Measurements from ENCODE around the gene JAKMIP1. TPM values are rescaled to one million over a fixed set of nuclear protein-coding genes. Genes with fewer than 3 reads are reported as not detected.

Gene JAKMIP1
- total RNA-seq, 1 donor from 2014 or later, result not detected

DNA sequence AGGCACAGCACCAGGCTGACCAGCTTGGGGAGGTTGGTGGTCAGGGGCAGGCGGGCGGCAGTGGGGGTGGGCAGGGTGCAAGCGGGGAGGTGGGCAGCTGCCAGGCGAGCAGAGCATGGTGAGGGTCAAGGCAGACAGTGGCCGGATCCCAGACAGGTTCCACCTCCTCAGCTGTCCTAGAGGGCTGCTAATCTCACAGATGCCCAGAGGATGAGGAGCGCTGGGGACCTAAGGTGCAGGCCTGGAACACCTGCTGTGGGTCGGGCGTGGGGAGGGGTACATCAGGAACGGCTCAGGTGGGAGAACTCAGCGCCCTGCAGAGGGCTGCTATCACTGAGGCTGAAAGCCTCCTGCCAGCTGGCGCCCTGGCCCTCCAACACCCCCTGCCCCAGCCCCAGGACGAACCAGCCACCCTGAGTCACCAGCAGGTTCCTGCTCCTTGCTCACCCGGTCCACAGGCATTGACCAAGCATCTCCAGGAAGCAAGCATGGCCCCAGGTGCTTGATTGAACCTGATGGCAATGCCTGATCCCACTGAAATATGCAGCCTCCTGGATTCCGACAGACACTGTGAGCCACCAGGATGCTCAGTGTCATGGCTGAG lies 153.7 kb downstream of the JAKMIP1 start:
- TF ChIP-seq, protein P1, sequence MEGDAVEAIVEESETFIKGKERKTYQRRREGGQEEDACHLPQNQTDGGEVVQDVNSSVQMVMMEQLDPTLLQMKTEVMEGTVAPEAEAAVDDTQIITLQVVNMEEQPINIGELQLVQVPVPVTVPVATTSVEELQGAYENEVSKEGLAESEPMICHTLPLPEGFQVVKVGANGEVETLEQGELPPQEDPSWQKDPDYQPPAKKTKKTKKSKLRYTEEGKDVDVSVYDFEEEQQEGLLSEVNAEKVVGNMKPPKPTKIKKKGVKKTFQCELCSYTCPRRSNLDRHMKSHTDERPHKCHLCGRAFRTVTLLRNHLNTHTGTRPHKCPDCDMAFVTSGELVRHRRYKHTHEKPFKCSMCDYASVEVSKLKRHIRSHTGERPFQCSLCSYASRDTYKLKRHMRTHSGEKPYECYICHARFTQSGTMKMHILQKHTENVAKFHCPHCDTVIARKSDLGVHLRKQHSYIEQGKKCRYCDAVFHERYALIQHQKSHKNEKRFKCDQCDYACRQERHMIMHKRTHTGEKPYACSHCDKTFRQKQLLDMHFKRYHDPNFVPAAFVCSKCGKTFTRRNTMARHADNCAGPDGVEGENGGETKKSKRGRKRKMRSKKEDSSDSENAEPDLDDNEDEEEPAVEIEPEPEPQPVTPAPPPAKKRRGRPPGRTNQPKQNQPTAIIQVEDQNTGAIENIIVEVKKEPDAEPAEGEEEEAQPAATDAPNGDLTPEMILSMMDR (conservative IDR thresholded peaks at IDR 0.05; ENCODE audit: low read depth, low read length), result no peak
- DNase-seq (ENCODE audit: low read depth), result no peak
- H3K4me3 ChIP-seq (ENCODE audit: low read depth, low read length), result no peak overlapping the region

DNA sequence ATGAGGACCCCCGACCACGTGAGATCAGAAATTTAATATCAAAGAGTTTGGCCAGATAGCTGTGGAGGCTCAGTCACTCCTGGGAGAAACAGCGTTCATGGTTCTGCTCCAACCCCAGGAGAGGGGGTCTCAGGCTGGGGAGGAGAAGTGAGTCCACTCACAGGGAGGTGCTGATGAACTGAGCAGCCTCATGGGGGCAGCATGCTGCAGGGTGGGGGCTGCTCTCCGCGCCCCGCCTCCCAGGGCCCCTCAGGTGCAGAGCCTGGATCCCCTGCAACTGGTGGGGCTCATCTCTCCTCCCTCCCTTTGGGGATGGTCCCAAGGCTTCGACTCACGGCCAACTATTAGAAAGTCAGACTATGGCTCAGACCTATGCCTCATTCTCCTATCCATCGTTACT lies 155.5 kb downstream of the JAKMIP1 start:
- H3K4me3 ChIP-seq (ENCODE audit: low read depth, low read length), result no peak overlapping the region
- DNase-seq (ENCODE audit: low read depth), result no peak
- TF ChIP-seq, protein P1 (conservative IDR thresholded peaks at IDR 0.05; ENCODE audit: low read depth, low read length), result no peak

GRCh38 chr4:6044276-6044675 lies 156.1 kb downstream of the JAKMIP1 start:
- TF ChIP-seq, protein P1 (conservative IDR thresholded peaks at IDR 0.05; ENCODE audit: low read depth, low read length), result no peak
- no peak for DNase-seq (ENCODE audit: low read depth)

DNA sequence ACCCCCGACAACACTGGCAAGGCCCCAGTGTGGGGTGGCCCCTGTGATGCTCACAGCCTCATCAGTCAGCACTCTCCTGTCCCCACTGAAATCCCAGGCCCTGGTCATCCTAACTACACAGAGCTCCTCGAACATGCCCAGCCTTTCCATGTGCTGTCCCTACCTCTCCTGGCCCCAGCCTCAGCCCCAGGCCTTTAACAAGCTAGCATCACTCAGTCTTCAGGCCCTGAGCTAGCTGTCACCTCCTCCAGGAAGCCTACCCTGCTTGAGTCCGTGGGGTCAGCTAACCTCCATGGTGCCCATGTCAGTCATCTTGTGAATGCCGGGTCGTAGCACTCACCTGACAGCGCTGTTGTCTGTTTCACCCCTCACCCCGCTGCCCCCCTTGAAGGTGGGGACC lies 156.5 kb downstream of the JAKMIP1 start:
- TF ChIP-seq, protein P1 (conservative IDR thresholded peaks at IDR 0.05; ENCODE audit: low read depth, low read length), result no peak
- no peak for DNase-seq (ENCODE audit: low read depth)
- H3K4me3 ChIP-seq (ENCODE audit: low read depth, low read length), result no peak overlapping the region

More at GRCh38 chr4:6044276-6044675, 156.1 kb downstream of the JAKMIP1 start:
- H3K4me3 ChIP-seq (ENCODE audit: low read depth, low read length), result no peak overlapping the region

GRCh38 chr4:6043188-6043587 lies 157.2 kb downstream of the JAKMIP1 start:
- H3K4me3 ChIP-seq (ENCODE audit: low read depth, low read length), result no peak overlapping the region
- no peak for DNase-seq (ENCODE audit: low read depth)
- TF ChIP-seq, protein P1 (conservative IDR thresholded peaks at IDR 0.05; ENCODE audit: low read depth, low read length), result no peak

DNA sequence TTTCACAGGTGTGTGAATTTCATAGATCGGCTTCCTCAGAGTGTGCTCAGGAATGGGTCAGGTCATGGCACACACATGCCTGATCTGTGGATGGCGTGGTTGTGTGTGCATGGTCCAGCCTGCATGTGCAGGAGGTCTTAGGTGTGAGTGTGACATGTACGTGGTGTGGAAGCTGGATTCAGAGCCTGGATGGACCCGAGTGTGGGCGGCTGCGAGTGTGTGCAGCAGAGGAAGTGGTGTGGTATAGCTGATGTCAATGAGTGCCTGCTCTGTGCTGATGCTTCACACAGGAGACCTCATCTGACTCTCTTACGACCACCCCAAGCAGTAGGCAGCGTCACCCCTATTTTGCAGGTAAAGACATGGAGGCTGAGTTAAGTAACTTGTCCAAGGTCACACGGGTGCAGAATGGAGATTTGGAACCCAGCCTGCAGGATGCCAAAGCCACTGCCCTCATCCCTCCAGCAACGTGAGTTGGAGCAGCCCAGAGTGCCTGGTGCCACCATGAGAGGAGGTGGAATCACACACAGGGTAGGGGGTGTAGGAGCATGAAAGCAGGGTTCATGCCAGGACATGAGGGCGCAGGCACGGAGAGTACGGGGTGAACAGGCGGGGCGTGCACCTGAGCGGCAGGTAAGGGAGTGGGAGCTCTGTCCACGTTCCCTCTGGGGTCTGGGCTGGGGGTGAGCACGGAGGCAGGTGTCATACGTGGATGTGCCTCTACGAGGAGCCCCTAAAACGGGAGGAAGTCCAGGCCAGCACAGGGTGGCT lies 157.9 kb downstream of the JAKMIP1 start:
- H3K4me3 ChIP-seq (ENCODE audit: low read depth, low read length), result no peak overlapping the region
- no peak for DNase-seq (ENCODE audit: low read depth)
- TF ChIP-seq, protein P1 (conservative IDR thresholded peaks at IDR 0.05; ENCODE audit: low read depth, low read length), result no peak

Data from epithelial cell of proximal tubule (primary cell).